Measurements from ENCODE around the gene PGM1.

Gene PGM1

GRCh38 chr1:63635681-63636080 is 42.5 kb downstream of the PGM1 start:
- DNase-seq: no peak

- DNase-seq: no peak
Observed at GRCh38 chr1:63636192-63637105, 43.2 kb downstream of the PGM1 start.

GRCh38 chr1:63638471-63638870 is 45.3 kb downstream of the PGM1 start:
- DNase-seq: no peak

- no peak for DNase-seq
Observed at GRCh38 chr1:63638875-63639274, 45.7 kb downstream of the PGM1 start.

GRCh38 chr1:63640633-63641567 is 47.7 kb downstream of the PGM1 start:
- no peak for DNase-seq

- DNase-seq: no peak
Observed at GRCh38 chr1:63641615-63642014, 48.4 kb downstream of the PGM1 start.

- DNase-seq: no peak
Observed at GRCh38 chr1:63642901-63643300, 49.7 kb downstream of the PGM1 start.

- DNase-seq: no peak
Observed at GRCh38 chr1:63643517-63643916, 50.3 kb downstream of the PGM1 start.

GRCh38 chr1:63643926-63644325 is 50.7 kb downstream of the PGM1 start:
- DNase-seq: peak in 2 of 3 experiments; percentile 25 to 40

GRCh38 chr1:63645317-63645716 is 52.1 kb downstream of the PGM1 start:
- no peak for DNase-seq

- DNase-seq: no peak
Observed at GRCh38 chr1:63648689-63649088, 55.5 kb downstream of the PGM1 start.

GRCh38 chr1:63651161-63651701 is 58.0 kb downstream of the PGM1 start:
- no peak for DNase-seq

GRCh38 chr1:63653976-63654375 is 60.8 kb downstream of the PGM1 start:
- no peak for DNase-seq

- DNase-seq: no peak
Observed at GRCh38 chr1:63659448-63659847, 66.2 kb downstream of the PGM1 start.

GRCh38 chr1:63662056-63662836 is 69.0 kb downstream of the PGM1 start:
- DNase-seq: no peak

GRCh38 chr1:63662841-63663240 is 69.6 kb downstream of the PGM1 start:
- DNase-seq: no peak

- no peak for DNase-seq
Observed at GRCh38 chr1:63663301-63663700, 70.1 kb downstream of the PGM1 start.

- no peak for DNase-seq
Observed at GRCh38 chr1:63663873-63664272, 70.7 kb downstream of the PGM1 start.

- no peak for DNase-seq
Observed at GRCh38 chr1:63664742-63665141, 71.5 kb downstream of the PGM1 start.

GRCh38 chr1:63665410-63665809 is 72.2 kb downstream of the PGM1 start:
- DNase-seq: no peak

- no peak for DNase-seq
Observed at GRCh38 chr1:63665824-63666223, 72.6 kb downstream of the PGM1 start.

GRCh38 chr1:63668298-63668697 is 75.1 kb downstream of the PGM1 start:
- no peak for DNase-seq
